Caco-2 (cell line): ENCODE results near the gene SIK3. TPM values are rescaled to one million over a fixed set of nuclear protein-coding genes. Genes with fewer than 3 reads are reported as not detected.

Source experiments
- BruUV-seq: library from RNA; stranded (reverse); fragments of 400-500 nt; replicated peaks from 2 replicates; lab custom pipeline; 2021; lab: Mats Ljungman, UMichigan
- CTCF ChIA-PET: fragments of 300-600 bp; sonication (Branson Sonifier 250); formaldehyde crosslinking; loops from one replicate; lab custom pipeline; 2022; ENCODE audit warnings: antibody characterized with exemption; lab: Charles Lee
- POLR2A ChIA-PET: fragments of 300-600 bp; sonication (Branson Sonifier 250); formaldehyde crosslinking; loops from one replicate; lab custom pipeline; 2022; ENCODE audit warnings: antibody characterized with exemption; lab: Charles Lee
- DNase-seq, 2 experiments: peaks; one replicate each; pipeline versions ENCODE4 v3.0.0 to v3.0.0-alpha.2; 2020 to 2022
- H3K27me3 ChIP-seq: replicated peaks from 2 replicates; pipeline ENCODE4 v1.6.0; 2011; ENCODE audit warnings: low read length; ENCODE audit not compliant: control insufficient read depth, insufficient read depth
- H3K36me3 ChIP-seq: 2 replicates; pipeline ENCODE4 v1.5.1; 2011; ENCODE audit warnings: low read length; ENCODE audit not compliant: control insufficient read depth, insufficient read depth
- H3K4me1 ChIP-seq: fragments of 250-450 bp; sonication (Bioruptor Pico); 2 replicates; pipeline ENCODE4 v1.5.1; 2020; ENCODE audit warnings: mild to moderate bottlenecking
- H3K4me3 ChIP-seq: 2 replicates; pipeline ENCODE4 v1.5.1; 2011; ENCODE audit warnings: low read depth, mild to moderate bottlenecking, control low read depth, low read length
- H3K9me3 ChIP-seq: fragments of 250-450 bp; sonication (Bioruptor Pico); 2 replicates; pipeline ENCODE4 v1.5.1; 2020; ENCODE audit warnings: mild to moderate bottlenecking, moderate library complexity
- H3K27ac Mint-ChIP-seq: one replicate; pipeline ENCODE4 v1.8.0; 2022; ENCODE audit warnings: mixed read lengths; ENCODE audit not compliant: unreplicated experiment
- H3K27me3 Mint-ChIP-seq: one replicate; pipeline ENCODE4 v1.8.0; 2022; ENCODE audit warnings: mixed read lengths; ENCODE audit not compliant: insufficient read depth, unreplicated experiment
- H3K36me3 Mint-ChIP-seq: one replicate; pipeline ENCODE4 v1.8.0; 2022; ENCODE audit warnings: mild to moderate bottlenecking, mixed read lengths; ENCODE audit not compliant: insufficient read depth, unreplicated experiment
- H3K4me1 Mint-ChIP-seq: one replicate; pipeline ENCODE4 v1.8.0; 2022; ENCODE audit warnings: low read depth, mixed read lengths; ENCODE audit not compliant: unreplicated experiment
- H3K4me3 Mint-ChIP-seq: one replicate; pipeline ENCODE4 v1.8.0; 2022; ENCODE audit warnings: mild to moderate bottlenecking, moderate library complexity, mixed read lengths; ENCODE audit not compliant: unreplicated experiment
- H3K9me3 Mint-ChIP-seq: one replicate; pipeline ENCODE4 v1.8.0; 2022; ENCODE audit warnings: mixed read lengths; ENCODE audit not compliant: unreplicated experiment
- CTCF ChIP-seq, 2 experiments: fragments of 200-600 bp in 1 of 2; IDR thresholded peaks; 1 replicate in 1 of 2; 2 replicates in 1 of 2; pipeline versions ENCODE4 v1.5.1 to v1.8.0; 2011 to 2022; ENCODE audit warnings: antibody characterized with exemption in 1 of 2, control low read depth in 1 of 2, inconsistent platforms in 1 of 2, low read depth in 1 of 2, low read length in 1 of 2, mild to moderate bottlenecking in 1 of 2, moderate library complexity in 1 of 2; ENCODE audit not compliant: insufficient read depth in 1 of 2, severe bottlenecking in 1 of 2, unreplicated experiment in 1 of 2
- intact Hi-C: fragments of 100-400 bp; cut with micrococcal nuclease; formaldehyde crosslinking; loops from one replicate; pipeline ENCODE4 v1.10.0; 2022; ENCODE audit not compliant: unreplicated experiment
- total RNA-seq: library from RNA; stranded (reverse); gene quantifications from 2 replicates; pipeline ENCODE4 v1.2.3, GENCODE V29; 2022

SIK3 gene
- total RNA-seq, 1 experiment from 2014 or later: 65.7 TPM

GRCh38 chr11:116796548-116796947 is 301.7 kb downstream of the SIK3 start:
- ChIA-PET CTCF (no interaction called here), POLR2A (no interaction called here)
- no peaks in the 10 kb centered on the region for H3K36me3 Mint-ChIP-seq
- peak overlapping the region; percentile 21 for H3K27ac Mint-ChIP-seq
- Histone ChIP-seq H3K27me3 (no peaks in the 10 kb centered on the region), H3K4me1 (peaks cover 41% of the 10 kb centered on the region), H3K4me3 (no peak overlapping the region), H3K9me3 (peaks cover 7% of the 10 kb centered on the region), H3K36me3 (no peaks in the 10 kb centered on the region)
- H3K9me3 Mint-ChIP-seq: peaks cover 14% of the 10 kb centered on the region
- no peak for DNase-seq
- no peak for TF ChIP-seq CTCF (IDR thresholded peaks at IDR 0.05; ENCODE audit: insufficient read depth in 1 of 2, low read depth in 1 of 2, low read length in 1 of 2, severe bottlenecking in 1 of 2, unreplicated experiment in 1 of 2)
- H3K4me3 Mint-ChIP-seq: no peak overlapping the region
- intact Hi-C loops: no loop called here
- peaks cover 21% of the 10 kb centered on the region for H3K4me1 Mint-ChIP-seq
- no peaks in the 10 kb centered on the region for H3K27me3 Mint-ChIP-seq
- no TSS peak for BruUV-seq

DNA sequence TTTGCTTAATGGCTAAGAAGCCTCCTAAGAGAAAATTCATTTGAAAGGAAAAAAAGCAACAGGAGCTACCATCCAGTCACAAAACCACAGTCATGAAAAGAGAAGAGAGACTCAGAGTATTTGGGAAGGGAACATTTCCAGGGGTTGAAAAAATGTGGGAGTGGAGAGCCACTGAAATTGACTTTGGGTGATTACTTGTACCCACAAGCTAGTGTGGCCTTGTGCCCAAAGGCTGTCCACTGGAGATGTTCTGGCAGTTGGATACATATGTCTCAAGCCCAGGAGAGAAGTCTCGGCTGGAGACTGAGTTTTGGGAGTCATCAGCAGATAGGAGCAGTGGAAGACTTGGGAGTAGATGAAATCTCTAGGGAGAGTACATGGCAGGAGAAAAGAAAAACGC is 303.4 kb downstream of the SIK3 start:
- peaks cover 14% of the 10 kb centered on the region for H3K9me3 Mint-ChIP-seq
- no peaks in the 10 kb centered on the region for H3K27me3 Mint-ChIP-seq
- CTCF ChIA-PET: no interaction called here
- H3K4me3 ChIP-seq: no peak overlapping the region
- H3K36me3 ChIP-seq: no peaks in the 10 kb centered on the region
- no TSS peak for BruUV-seq
- intact Hi-C loops: no loop called here
- H3K9me3 ChIP-seq: peaks cover 7% of the 10 kb centered on the region
- peaks cover 16% of the 10 kb centered on the region for H3K4me1 Mint-ChIP-seq
- no peak overlapping the region for H3K27ac Mint-ChIP-seq
- TF ChIP-seq CTCF (IDR thresholded peaks at IDR 0.05; ENCODE audit: insufficient read depth in 1 of 2, low read depth in 1 of 2, low read length in 1 of 2, severe bottlenecking in 1 of 2, unreplicated experiment in 1 of 2): no peak
- no peak for DNase-seq
- no peaks in the 10 kb centered on the region for H3K36me3 Mint-ChIP-seq
- no peaks in the 10 kb centered on the region for H3K27me3 ChIP-seq
- H3K4me3 Mint-ChIP-seq: no peak overlapping the region
- H3K4me1 ChIP-seq: peaks cover 44% of the 10 kb centered on the region
- POLR2A ChIA-PET: interaction anchor here (0.7 kb wide), 1 partner anchor 63 kb away, joined by 3 read pairs; no protein-coding TSS in a partner anchor

DNA sequence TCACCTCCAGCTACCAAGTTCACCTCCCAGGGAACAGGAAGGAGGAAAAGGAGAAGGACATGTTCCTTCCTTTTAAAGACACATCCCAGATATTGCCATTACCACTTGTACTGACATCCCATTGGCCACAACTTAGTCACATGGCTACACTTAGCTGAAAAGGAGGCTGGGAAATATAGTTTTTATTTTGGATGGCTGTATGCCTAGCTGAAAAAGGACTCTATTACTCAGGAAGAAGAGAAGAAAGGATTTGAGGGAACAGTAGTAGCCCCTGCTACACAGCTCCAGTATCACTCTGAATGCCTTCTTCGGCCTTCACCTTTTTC is 304.5 kb downstream of the SIK3 start:
- CTCF ChIA-PET: interaction anchor here (0.6 to 5.5 kb wide), 7 partner anchors 14 to 44 kb away, joined by 3 to 52 read pairs (median 4); partner anchors contain the start of genes APOA1 and APOC3
- no peak for TF ChIP-seq CTCF (IDR thresholded peaks at IDR 0.05; ENCODE audit: insufficient read depth in 1 of 2, low read depth in 1 of 2, low read length in 1 of 2, severe bottlenecking in 1 of 2, unreplicated experiment in 1 of 2)
- intact Hi-C loops: no loop called here

More for the DNA sequence above, 304.5 kb downstream of the SIK3 start:
- Histone ChIP-seq H3K36me3 (no peaks in the 10 kb centered on the region), H3K4me1 (peaks cover 49% of the 10 kb centered on the region), H3K4me3 (no peak overlapping the region), H3K9me3 (peaks cover 7% of the 10 kb centered on the region), H3K27me3 (no peaks in the 10 kb centered on the region)
- DNase-seq: peak in 1 of 2 experiments; percentile 24
- Mint-ChIP-seq H3K4me3 (no peak overlapping the region), H3K27me3 (no peaks in the 10 kb centered on the region), H3K9me3 (peaks cover 14% of the 10 kb centered on the region), H3K36me3 (no peaks in the 10 kb centered on the region), H3K27ac (no peak overlapping the region), H3K4me1 (peaks cover 27% of the 10 kb centered on the region)
- no TSS peak for BruUV-seq
- POLR2A ChIA-PET: interaction anchor here (0.5 to 0.9 kb wide), 2 partner anchors 22 to 580 kb away, joined by 3 read pairs; no protein-coding TSS in a partner anchor

Other genes with a start within 250 kb of the SIK3 start
- 167 and 168 TPM in 2 replicates for gene PAFAH1B2, start 45.9 kb upstream of the SIK3 start, total RNA-seq
- 57.2 and 61.7 TPM in 2 replicates for gene SIDT2, start 80.3 kb upstream of the SIK3 start, total RNA-seq
- 303 and 588 TPM in 2 replicates for gene TAGLN, start 100.9 kb upstream of the SIK3 start, total RNA-seq
- 120 and 132 TPM in 2 replicates for gene PCSK7, start 133.6 kb upstream of the SIK3 start, total RNA-seq
- 51.2 and 55.8 TPM in 2 replicates for gene RNF214, start 134.2 kb upstream of the SIK3 start, total RNA-seq
- 18.8 TPM in 2 replicates for gene BACE1-AS, start 192.9 kb upstream of the SIK3 start, total RNA-seq
- gene BACE1, start 217.8 kb upstream of the SIK3 start, total RNA-seq: 11.0 and 11.2 TPM in 2 replicates
- gene CEP164, start 229.4 kb upstream of the SIK3 start, total RNA-seq: 48.9 and 50.0 TPM in 2 replicates